ENCODE data around the gene NDUFB7. TPM values are rescaled to one million over a fixed set of nuclear protein-coding genes. Genes with fewer than 3 reads are reported as not detected.
"Not testable (repeated sequence)": the region's sequence is repeated elsewhere in the genome, so short reads cannot be mapped to it uniquely, and the experiment has no call there.

The NDUFB7 gene
- total RNA-seq, 8 experiments from 2014 or later: 232 to 333 (median 277) TPM

DNA sequence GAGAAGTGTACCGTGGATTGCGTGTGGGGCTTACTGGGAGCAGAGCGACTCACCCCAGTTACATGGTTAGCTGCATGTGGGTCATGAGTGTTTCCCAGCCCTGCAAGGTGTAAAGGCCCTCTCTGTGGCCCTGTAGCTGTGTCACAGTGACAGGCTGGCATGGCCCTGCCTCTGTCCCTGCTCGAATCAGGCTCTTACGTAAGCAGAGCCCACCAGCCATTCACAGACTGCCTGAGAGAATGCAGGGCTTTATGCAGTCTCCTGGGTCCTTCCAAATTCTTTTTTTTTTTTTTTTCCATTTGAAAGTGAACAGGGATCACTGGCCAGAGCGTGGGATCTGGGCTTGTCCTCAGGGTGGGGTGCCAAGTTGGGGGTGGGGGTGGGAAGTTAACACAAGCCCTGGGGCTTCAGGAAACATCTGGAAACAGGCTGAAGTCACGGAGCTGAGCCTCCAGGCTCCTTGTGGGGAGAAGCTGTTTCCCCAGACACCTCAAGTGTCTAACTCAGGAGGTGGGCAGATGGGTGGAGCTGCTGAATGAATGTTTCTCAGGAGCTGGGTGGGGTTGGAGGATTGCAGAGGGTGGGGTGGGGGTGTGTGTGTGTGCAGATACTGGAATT is 29.0 kb downstream of the NDUFB7 start:
- H3K27ac ChIP-seq: no peak overlapping the region
- no peak overlapping the region for H3K4me3 ChIP-seq
- 17 to 82% (median 38%) methylated on average over 1 to 5 of the region's 7 CpGs; no CpG with 5 or more reads in 5 of the 10 experiments for WGBS, 10 experiments
- H3K4me1 ChIP-seq (replicated peaks in 1 of 2): peaks cover 0 to 2% of the 10 kb centered on the region in 2 donors
- in situ Hi-C loops (cut with MboI; ENCODE audit: low pct_unique_long_range_greater_than_20kb in 2 of 9, low sequenced_read_pairs in 9 of 9, unreplicated experiment in 9 of 9): no loop called here
- ATAC-seq (replicated peaks in 6 of 8): peak in 5 of 8 experiments; percentile 35 to 93 (median 88)

DNA sequence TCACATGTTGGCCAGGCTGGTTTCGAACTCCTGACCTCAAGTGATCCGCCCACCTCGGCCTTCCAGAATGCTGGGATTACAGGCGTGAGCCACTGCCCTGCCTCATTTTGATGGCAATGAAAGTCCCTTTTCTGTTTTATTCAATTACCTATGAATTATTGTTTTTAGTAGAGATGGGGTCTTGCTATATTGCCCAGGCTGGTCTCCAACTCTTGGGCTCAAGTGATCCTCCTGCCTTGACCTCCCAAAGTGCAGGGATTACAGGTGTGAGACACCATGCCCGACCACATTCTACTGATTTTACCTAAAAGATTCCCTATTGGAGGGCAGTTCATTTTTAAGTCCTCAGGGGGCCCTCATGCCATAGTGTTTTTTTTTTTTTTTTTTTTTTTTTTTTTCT is 29.9 kb downstream of the NDUFB7 start:
- H3K4me3 ChIP-seq; in situ Hi-C loops (cut with MboI; ENCODE audit: low pct_unique_long_range_greater_than_20kb in 2 of 9, low sequenced_read_pairs in 9 of 9, unreplicated experiment in 9 of 9); ATAC-seq (replicated peaks in 6 of 8); H3K27ac ChIP-seq; H3K4me1 ChIP-seq (replicated peaks in 1 of 2): not testable (repeated sequence)
- WGBS, 10 experiments: 17 to 84% (median 79%) methylated on average over 1 to 5 of the region's 5 CpGs; no CpG with 5 or more reads in 2 of the 10 experiments

GRCh38 chr19:14540741-14541525 is 30.9 kb downstream of the NDUFB7 start:
- ATAC-seq (replicated peaks in 6 of 8): no peak
- in situ Hi-C loops (cut with MboI; ENCODE audit: low pct_unique_long_range_greater_than_20kb in 2 of 9, low sequenced_read_pairs in 9 of 9, unreplicated experiment in 9 of 9): no loop called here
- Histone ChIP-seq H3K27ac (no peak overlapping the region), H3K4me1 (replicated peaks in 1 of 2) (peaks cover 7 to 12% of the 10 kb centered on the region in 2 donors), H3K4me3 (no peak overlapping the region)
- 92 to 100% (median 96%) methylated on average over 1 to 14 of the region's 19 CpGs; no CpG with 5 or more reads in 1 of the 10 experiments for WGBS, 10 experiments

GRCh38 chr19:14536926-14537692 is 34.8 kb downstream of the NDUFB7 start:
- 0 to 100% (median 75%) methylated on average over 1 to 4 of the region's 24 CpGs; no CpG with 5 or more reads in 4 of the 10 experiments for WGBS, 10 experiments
- Histone ChIP-seq H3K27ac (no peak overlapping the region), H3K4me3 (peak overlapping the region in 1 of 5 donors; percentile 20), H3K4me1 (replicated peaks in 1 of 2) (peaks cover 7 to 12% of the 10 kb centered on the region in 2 donors)
- in situ Hi-C loops (cut with MboI; ENCODE audit: low pct_unique_long_range_greater_than_20kb in 2 of 9, low sequenced_read_pairs in 9 of 9, unreplicated experiment in 9 of 9): no loop called here
- ATAC-seq (replicated peaks in 6 of 8): peak; percentile 42 to 95 (median 72)

DNA sequence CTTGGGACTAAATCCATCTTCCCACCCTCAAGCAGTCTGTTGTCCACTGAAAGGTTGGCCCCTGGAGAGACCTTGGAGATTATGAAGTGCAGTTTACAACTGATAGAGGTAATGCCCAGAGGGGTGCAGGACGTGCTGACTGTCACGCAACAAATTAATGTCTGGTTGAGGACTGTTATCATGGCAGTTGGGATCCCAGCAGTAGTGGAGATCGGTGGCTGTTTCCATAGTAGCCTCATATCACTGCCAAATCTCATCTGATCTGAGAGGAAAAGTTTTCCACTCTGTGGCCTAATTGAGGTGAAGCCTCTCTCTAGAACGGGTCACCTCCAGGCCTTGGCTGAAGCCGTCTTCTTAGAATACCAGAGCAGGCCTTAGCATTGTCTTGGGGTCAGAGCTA is 38.4 kb downstream of the NDUFB7 start:
- 81 to 100% (median 89%) methylated on average over 1 to 5 of the region's 5 CpGs; no CpG with 5 or more reads in 2 of the 10 experiments for WGBS, 10 experiments
- Histone ChIP-seq H3K4me1 (replicated peaks in 1 of 2) (peaks cover 14 to 16% of the 10 kb centered on the region in 2 donors), H3K4me3 (no peak overlapping the region), H3K27ac (no peak overlapping the region)
- no peak for ATAC-seq (replicated peaks in 6 of 8)
- in situ Hi-C loops (cut with MboI; ENCODE audit: low pct_unique_long_range_greater_than_20kb in 2 of 9, low sequenced_read_pairs in 9 of 9, unreplicated experiment in 9 of 9): no loop called here

GRCh38 chr19:14530506-14530905 is 41.4 kb downstream of the NDUFB7 start:
- no peak for ATAC-seq (replicated peaks in 6 of 8)
- Histone ChIP-seq H3K4me3 (peak overlapping the region; percentile 57 to 87 (median 74)), H3K4me1 (replicated peaks in 1 of 2) (peaks cover 4 to 7% of the 10 kb centered on the region in 2 donors), H3K27ac (no peak overlapping the region)
- WGBS, 10 experiments: 0 to 100% (median 62%) methylated on average over 1 to 3 of the region's 3 CpGs; no CpG with 5 or more reads in 1 of the 10 experiments
- in situ Hi-C loops (cut with MboI; ENCODE audit: low pct_unique_long_range_greater_than_20kb in 2 of 9, low sequenced_read_pairs in 9 of 9, unreplicated experiment in 9 of 9): no loop called here

GRCh38 chr19:14530005-14530348 is 41.9 kb downstream of the NDUFB7 start:
- Histone ChIP-seq H3K27ac (peak overlapping the region; percentile 74 to 79), H3K4me1 (replicated peaks in 1 of 2) (peaks cover 4 to 7% of the 10 kb centered on the region in 2 donors), H3K4me3 (peak overlapping the region; percentile 57 to 87 (median 74))
- ATAC-seq (replicated peaks in 6 of 8): peak in 5 of 8 experiments; percentile 0 to 1 (median 1)
- WGBS, 10 experiments: 0% methylated on average over 1 to 8 of the region's 18 CpGs; no CpG with 5 or more reads in 6 of the 10 experiments
- in situ Hi-C loops (cut with MboI; ENCODE audit: low pct_unique_long_range_greater_than_20kb in 2 of 9, low sequenced_read_pairs in 9 of 9, unreplicated experiment in 9 of 9): no loop called here

- peak; percentile 94 to 97 (median 97) for ATAC-seq (replicated peaks in 6 of 8)
- peak within 1 kb of the TSS; percentile 57 to 87 (median 74) for H3K4me3 ChIP-seq
- peak within 1 kb of the TSS; percentile 74 to 79 for H3K27ac ChIP-seq
- 0 to 4% (median 1%) methylated on average over 1 to 14 of the region's 59 CpGs; no CpG with 5 or more reads in 6 of the 10 experiments for WGBS, 10 experiments
- in situ Hi-C loops (cut with MboI; ENCODE audit: low pct_unique_long_range_greater_than_20kb in 2 of 9, low sequenced_read_pairs in 9 of 9, unreplicated experiment in 9 of 9): no loop called here
- H3K4me1 ChIP-seq (replicated peaks in 1 of 2): peaks cover 4 to 7% of the 10 kb centered on the region in 2 donors
Observed at GRCh38 chr19:14529254-14530004, 42.4 kb downstream of the NDUFB7 start, which contains the start of gene TECR. Gene TECR (plus strand): TSS chr19:14529594. CDS start chr19:14529697, 103 bp downstream.

DNA sequence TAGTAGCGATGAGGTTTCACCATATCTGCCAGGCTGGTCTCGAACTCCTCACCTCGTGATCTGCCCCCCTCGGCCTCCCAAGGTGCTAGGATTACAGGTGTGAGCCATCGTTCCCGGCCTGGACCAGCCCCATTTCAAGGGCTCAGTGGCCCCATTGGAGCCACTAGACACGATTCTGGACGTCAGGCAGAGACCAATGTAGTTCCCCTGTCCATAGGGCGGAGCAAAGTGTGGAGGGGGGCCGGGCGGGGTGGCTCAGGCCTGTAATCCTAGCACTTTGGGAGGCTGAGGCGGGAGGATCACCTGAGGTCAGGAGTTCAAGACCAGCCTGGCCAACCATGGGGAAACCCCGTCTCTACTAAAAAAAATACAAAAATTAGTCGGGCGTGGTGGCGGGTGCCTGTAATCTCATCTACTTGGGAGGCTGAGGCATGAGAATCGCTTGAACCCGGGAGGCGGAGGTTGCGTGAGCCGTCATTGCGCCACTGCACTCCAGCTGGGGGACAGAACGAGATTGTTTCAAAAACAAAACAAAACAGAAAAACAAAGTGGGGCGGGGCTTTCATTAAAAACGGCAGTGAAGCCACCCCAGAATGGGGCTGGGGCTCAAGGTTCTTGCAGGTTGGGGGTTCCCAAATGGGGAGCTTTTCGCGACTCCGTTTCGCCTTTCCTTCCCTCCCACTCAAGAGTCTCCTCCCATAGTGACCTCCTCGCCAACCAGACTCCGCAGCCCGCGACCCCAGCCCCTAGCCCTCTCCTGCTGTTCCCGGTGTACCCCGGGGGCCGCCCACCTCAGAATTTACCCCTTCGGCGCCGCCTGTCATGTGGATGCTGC is 43.2 kb downstream of the NDUFB7 start:
- H3K4me3 ChIP-seq: peak overlapping the region; percentile 37 to 86 (median 47)
- ATAC-seq (replicated peaks in 6 of 8): no peak
- H3K4me1 ChIP-seq (replicated peaks in 1 of 2): peaks cover 4 to 7% of the 10 kb centered on the region in 2 donors
- H3K27ac ChIP-seq: peak overlapping the region; percentile 13 to 38
- WGBS, 10 experiments: 2 to 88% (median 80%) methylated on average over 2 to 8 of the region's 39 CpGs; no CpG with 5 or more reads in 1 of the 10 experiments
- in situ Hi-C loops (cut with MboI; ENCODE audit: low pct_unique_long_range_greater_than_20kb in 2 of 9, low sequenced_read_pairs in 9 of 9, unreplicated experiment in 9 of 9): no loop called here

DNA sequence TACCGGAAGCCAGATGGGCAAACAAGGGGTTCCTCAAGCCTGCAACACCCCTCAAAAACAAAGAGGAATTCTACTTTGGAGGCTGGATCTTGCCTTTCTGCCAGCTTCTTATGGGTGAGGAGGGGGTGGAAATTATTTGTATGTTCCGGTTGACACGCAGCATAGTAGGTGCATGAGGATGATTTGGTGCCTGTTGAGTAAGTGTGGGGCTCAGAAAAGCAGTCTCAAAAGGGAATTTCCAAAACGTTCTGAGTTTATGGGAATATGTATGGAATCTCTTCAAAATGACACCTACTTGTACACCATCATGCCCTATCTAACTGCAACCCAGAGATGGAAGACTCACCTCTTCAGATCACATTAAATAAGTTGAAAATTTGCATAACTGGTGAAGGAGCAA is 45.4 kb downstream of the NDUFB7 start:
- ATAC-seq (replicated peaks in 6 of 8): no peak
- Histone ChIP-seq H3K27ac (no peak overlapping the region), H3K4me1 (replicated peaks in 1 of 2) (peaks cover 4 to 7% of the 10 kb centered on the region in 2 donors), H3K4me3 (no peak overlapping the region)
- in situ Hi-C loops (cut with MboI; ENCODE audit: low pct_unique_long_range_greater_than_20kb in 2 of 9, low sequenced_read_pairs in 9 of 9, unreplicated experiment in 9 of 9): no loop called here
- WGBS, 10 experiments: 40 to 100% (median 75%) methylated on average over 1 to 4 of the region's 4 CpGs

DNA sequence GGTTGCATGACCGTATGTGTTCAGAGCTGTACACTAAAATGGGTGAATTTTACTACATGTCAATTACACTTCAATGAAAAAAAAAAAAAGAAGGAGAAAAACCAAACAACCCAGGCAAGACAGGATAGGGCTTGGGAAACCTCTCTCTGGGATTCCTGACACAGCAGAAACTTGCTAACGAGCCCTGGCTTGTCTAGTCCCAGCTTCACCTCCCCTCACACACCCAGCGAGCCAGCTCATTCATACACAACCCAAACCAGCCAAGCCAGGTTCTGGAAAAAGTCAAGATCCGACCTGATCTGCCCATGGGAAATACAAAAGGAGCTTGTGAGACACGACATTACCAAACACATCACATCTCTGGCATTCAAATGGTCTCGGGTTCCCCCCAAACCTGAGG is 46.1 kb downstream of the NDUFB7 start:
- in situ Hi-C loops (cut with MboI; ENCODE audit: low pct_unique_long_range_greater_than_20kb in 2 of 9, low sequenced_read_pairs in 9 of 9, unreplicated experiment in 9 of 9): no loop called here
- ATAC-seq (replicated peaks in 6 of 8): no peak
- no peak overlapping the region for H3K27ac ChIP-seq
- peaks cover 2 to 7% of the 10 kb centered on the region in 2 donors for H3K4me1 ChIP-seq (replicated peaks in 1 of 2)
- no peak overlapping the region for H3K4me3 ChIP-seq
- WGBS, 10 experiments: 54 to 86% (median 65%) methylated on average over 1 to 6 of the region's 6 CpGs; no CpG with 5 or more reads in 1 of the 10 experiments

Measured in motor neuron (in vitro differentiated cells).